B cell (primary cell): ENCODE results near the gene PREX1.

Source experiments
- CTCF ChIP-seq: fragments of 200-600 bp; IDR thresholded peaks from one replicate; pipeline ENCODE4 v1.8.0; 2022; ENCODE audit warnings: antibody characterized with exemption, mild to moderate bottlenecking
- EZH2 ChIP-seq: IDR thresholded peaks from 2 replicates; pipeline ENCODE4 v1.6.1; 2012; ENCODE audit warnings: borderline replicate concordance, low read depth, mild to moderate bottlenecking, moderate library complexity, low read length; ENCODE audit not compliant: insufficient read depth, poor library complexity, severe bottlenecking

- TF ChIP-seq CTCF: no peak
- TF ChIP-seq EZH2: no peak
Measured at GRCh38 chr20:48805716-48806115, 22.1 kb downstream of the PREX1 start.
